H1 (cell line): ENCODE measurements around the gene SLC24A4. TPM values are rescaled to one million over a fixed set of nuclear protein-coding genes. Genes with fewer than 3 reads are reported as not detected.

Experiments used
- CTCF ChIA-PET: fragments of 300-600 bp; sonication (Branson Sonifier 250); formaldehyde crosslinking; loops from one replicate; lab custom pipeline; 2021; ENCODE audit not compliant: partially characterized antibody; lab: Charles Lee
- POLR2A ChIA-PET: fragments of 300-600 bp; sonication (Branson Sonifier 250); formaldehyde crosslinking; loops from one replicate; lab custom pipeline; 2021; ENCODE audit warnings: inconsistent platforms; ENCODE audit not compliant: partially characterized antibody; lab: Charles Lee
- DNase-seq, 2 experiments: peaks; one replicate each; pipeline versions ENCODE4 v3.0.0 to v3.0.0-alpha.2; 2010 to 2022; ENCODE audit warnings: low spot score in 2 of 2, low read depth in 1 of 2, mixed read lengths in 1 of 2
- FAIRE-seq: peaks from 2 replicates; lab custom pipeline; 2011; peaks lifted over from hg19 to GRCh38; lab: Jason Lieb, UNC
- H2AFZ ChIP-seq: 2 replicates; pipeline ENCODE4 v1.8.1; 2012; ENCODE audit warnings: low read length, inconsistent platforms
- H2AK5ac ChIP-seq: 2 replicates; pipeline ENCODE4 v1.6.1; 2013; ENCODE audit warnings: low read depth, low read length
- H2BK120ac ChIP-seq: replicated peaks from 2 replicates; pipeline ENCODE3; 2013; ENCODE audit warnings: low read depth, low read length, inconsistent platforms
- H2BK12ac ChIP-seq: 2 replicates; pipeline ENCODE4 v1.6.1; 2013; ENCODE audit warnings: low read depth, low read length
- H2BK15ac ChIP-seq: 2 replicates; pipeline ENCODE4 v1.6.1; 2013; ENCODE audit warnings: low read length
- H2BK20ac ChIP-seq: 2 replicates; pipeline ENCODE4 v1.6.1; 2013; ENCODE audit warnings: low read length
- H2BK5ac ChIP-seq: 2 replicates; pipeline ENCODE4 v1.6.1; 2013; ENCODE audit warnings: low read depth, low read length
- H3K14ac ChIP-seq: 2 replicates; pipeline ENCODE4 v1.6.1; 2013; ENCODE audit warnings: inconsistent platforms; ENCODE audit not compliant: insufficient read length
- H3K18ac ChIP-seq: 2 replicates; pipeline ENCODE4 v1.6.1; 2013; ENCODE audit warnings: low read length; ENCODE audit errors: extremely low read depth
- H3K23ac ChIP-seq: 2 replicates; pipeline ENCODE4 v1.6.1; 2013; ENCODE audit warnings: inconsistent platforms; ENCODE audit not compliant: insufficient read length
- H3K23me2 ChIP-seq: 2 replicates; pipeline ENCODE4 v1.6.1; 2013; ENCODE audit warnings: low read depth, low read length
- H3K27ac ChIP-seq: 2 replicates; pipeline ENCODE4 v1.6.1; 2011; ENCODE audit warnings: low read depth, low read length, inconsistent platforms
- H3K27me3 ChIP-seq, 4 experiments: replicated peaks in 1 of 4; 1 replicate in 1 of 4; 2 replicates in 3 of 4; pipeline versions ENCODE4 v1.6.1 to v1.8.1; 2011 to 2013; ENCODE audit warnings: low read length in 3 of 4, mild to moderate bottlenecking in 3 of 4, inconsistent platforms in 2 of 4, mixed read lengths in 2 of 4, moderate library complexity in 1 of 4; ENCODE audit not compliant: control insufficient read depth in 3 of 4, insufficient read depth in 3 of 4; ENCODE audit errors: extremely low read depth in 1 of 4
- H3K36me3 ChIP-seq, 4 experiments: 2 replicates each; pipeline versions ENCODE4 v1.6.1 to v1.8.1; 2011 to 2013; ENCODE audit warnings: mild to moderate bottlenecking in 4 of 4, low read length in 3 of 4, moderate library complexity in 2 of 4, control low read depth in 1 of 4, inconsistent platforms in 1 of 4; ENCODE audit not compliant: insufficient read depth in 4 of 4, control insufficient read depth in 2 of 4
- H3K4ac ChIP-seq: replicated peaks from 2 replicates; pipeline ENCODE3; 2013; ENCODE audit warnings: low read length, low read depth, mixed read lengths, inconsistent platforms; ENCODE audit not compliant: insufficient read length
- H3K4me1 ChIP-seq, 4 experiments: replicated peaks in 1 of 4; 1 replicate in 1 of 4; 2 replicates in 3 of 4; pipeline versions ENCODE4 v1.6.1 to v1.8.1; 2011 to 2013; ENCODE audit warnings: low read length in 3 of 4, inconsistent platforms in 2 of 4, mixed read lengths in 1 of 4; ENCODE audit not compliant: insufficient read depth in 4 of 4, control insufficient read depth in 3 of 4
- H3K4me2 ChIP-seq, 2 experiments: 2 replicates each; pipeline versions ENCODE4 v1.6.1 to v1.8.1; 2011 to 2013; ENCODE audit warnings: low read depth in 2 of 2, low read length in 2 of 2, control low read depth in 1 of 2, inconsistent platforms in 1 of 2, mild to moderate bottlenecking in 1 of 2; ENCODE audit not compliant: insufficient read depth in 1 of 2
- H3K4me3 ChIP-seq, 4 experiments: fragments of 200-600, 300-600 bp in 1 of 4; sonication (generic), shearing (Covaris generic), sonication (Bioruptor Twin) in 1 of 4; 2 replicates each; pipeline versions ENCODE4 v1.5.1 to v1.8.1; 2011 to 2016; ENCODE audit warnings: low read length in 4 of 4, low read depth in 3 of 4, control low read depth in 2 of 4, inconsistent platforms in 2 of 4, mild to moderate bottlenecking in 2 of 4, mixed read lengths in 1 of 4, moderate library complexity in 1 of 4; ENCODE audit not compliant: insufficient read depth in 2 of 4; ENCODE audit errors: extremely low read depth in 1 of 4
- H3K56ac ChIP-seq: replicated peaks from 2 replicates; pipeline ENCODE3; 2013; ENCODE audit warnings: low read depth, mild to moderate bottlenecking, mixed read lengths, low read length, inconsistent platforms; ENCODE audit not compliant: insufficient read length
- H3K79me1 ChIP-seq: 2 replicates; pipeline ENCODE4 v1.6.1; 2013; ENCODE audit warnings: low read depth, low read length, control low read depth
- H3K79me2 ChIP-seq, 2 experiments: 2 replicates each; pipeline versions ENCODE4 v1.6.1 to v1.8.1; 2012 to 2013; ENCODE audit warnings: low read length in 2 of 2, mild to moderate bottlenecking in 2 of 2, inconsistent platforms in 1 of 2; ENCODE audit not compliant: insufficient read depth in 2 of 2, control insufficient read depth in 1 of 2
- H3K9ac ChIP-seq, 4 experiments: replicated peaks in 1 of 4; 1 replicate in 1 of 4; 2 replicates in 3 of 4; pipeline versions ENCODE4 v1.6.1 to v1.8.1; 2011 to 2013; ENCODE audit warnings: low read depth in 3 of 4, low read length in 3 of 4, control low read depth in 2 of 4, mild to moderate bottlenecking in 2 of 4, moderate library complexity in 2 of 4, inconsistent platforms in 1 of 4; ENCODE audit errors: extremely low read depth in 1 of 4
- H3K9me3 ChIP-seq, 2 experiments: 2 replicates each; pipeline versions ENCODE4 v1.6.1 to v1.8.1; 2012 to 2013; ENCODE audit warnings: mild to moderate bottlenecking in 2 of 2, moderate library complexity in 2 of 2, control low read depth in 1 of 2, inconsistent platforms in 1 of 2, low read depth in 1 of 2, low read length in 1 of 2, mixed read lengths in 1 of 2; ENCODE audit not compliant: insufficient read depth in 2 of 2
- H4K20me1 ChIP-seq, 2 experiments: replicated peaks in 1 of 2; 2 replicates each; pipeline versions ENCODE3 to v1.8.1; 2011 to 2013; ENCODE audit warnings: inconsistent platforms in 2 of 2, low read length in 2 of 2, mild to moderate bottlenecking in 1 of 2; ENCODE audit not compliant: insufficient read depth in 2 of 2, control insufficient read depth in 1 of 2
- H4K5ac ChIP-seq: 2 replicates; pipeline ENCODE4 v1.6.1; 2013; ENCODE audit warnings: low read length, low read depth, mixed read lengths, inconsistent platforms; ENCODE audit not compliant: insufficient read length
- H4K8ac ChIP-seq: 2 replicates; pipeline ENCODE4 v1.8.0; 2013; ENCODE audit warnings: mild to moderate bottlenecking, moderate library complexity, low read length, inconsistent platforms; ENCODE audit not compliant: insufficient read depth; ENCODE audit errors: extremely low read depth
- H4K91ac ChIP-seq: replicated peaks from 2 replicates; pipeline ENCODE3; 2013; ENCODE audit warnings: low read length, mixed read lengths, inconsistent platforms; ENCODE audit not compliant: insufficient read length
- BCL11A ChIP-seq, 2 experiments: IDR thresholded peaks; one replicate each; pipeline ENCODE4 v1.6.1; 2011; ENCODE audit warnings: low read depth in 2 of 2, low read length in 2 of 2, mild to moderate bottlenecking in 2 of 2
- FOSL1 ChIP-seq: IDR thresholded peaks from 2 replicates; pipeline ENCODE4 v1.6.1; 2011; ENCODE audit warnings: mild to moderate bottlenecking, low read depth, low read length, moderate library complexity; ENCODE audit not compliant: insufficient read depth
- JUN ChIP-seq: IDR thresholded peaks from 2 replicates; pipeline ENCODE4 v1.6.1; 2011; ENCODE audit warnings: low read depth, mild to moderate bottlenecking, improper control_type of control experiment, low read length
- KDM5A ChIP-seq: fragments of 200-600 bp; IDR thresholded peaks from 2 replicates; pipeline ENCODE4 v1.7.1; 2012; ENCODE audit warnings: mild to moderate bottlenecking, low read length, inconsistent platforms, mixed read lengths
- NANOG ChIP-seq: IDR thresholded peaks from 2 replicates; pipeline ENCODE4 v1.6.1; 2011; ENCODE audit warnings: low read length, low read depth, mild to moderate bottlenecking, inconsistent platforms; ENCODE audit not compliant: insufficient read depth, poor library complexity, severe bottlenecking
- NRF1 ChIP-seq: IDR thresholded peaks from 2 replicates; pipeline ENCODE4 v1.6.1; 2011; ENCODE audit warnings: mild to moderate bottlenecking, low read depth, low read length, improper control_type of control experiment
- RAD21 ChIP-seq, 2 experiments: IDR thresholded peaks in 1 of 2; conservative IDR thresholded peaks in 1 of 2; 2 replicates each; pipeline ENCODE4 v1.6.1; 2011; ENCODE audit warnings: low read depth in 2 of 2, low read length in 2 of 2, improper control_type of control experiment in 1 of 2, inconsistent platforms in 1 of 2, mild to moderate bottlenecking in 1 of 2, moderate library complexity in 1 of 2
- SP4 ChIP-seq: IDR thresholded peaks from 2 replicates; pipeline ENCODE4 v1.6.1; 2012; ENCODE audit warnings: low read length, inconsistent platforms
- TEAD4 ChIP-seq: IDR thresholded peaks from 2 replicates; pipeline ENCODE4 v1.6.1; 2012; ENCODE audit warnings: low read depth, low read length, inconsistent platforms, mixed read lengths
- WGBS, 2 experiments: shearing (Covaris generic) in 1 of 2; methylation state at CpG; one replicate each; pipeline versions ENCODE4 v1.1.6 to v1.1.7; 2013 to 2015; ENCODE audit warnings: low lambda C conversion rate in 2 of 2, mixed read lengths in 2 of 2, inconsistent platforms in 1 of 2, low coverage in 1 of 2, missing lambda C conversion rate in 1 of 2; ENCODE audit not compliant: insufficient replicate concordance in 2 of 2, insufficient coverage in 1 of 2, insufficient read length in 1 of 2; ENCODE audit errors: extremely low coverage in 1 of 2, missing lambda C conversion rate in 1 of 2; 5-methylcytosine and 5-hydroxymethylcytosine counted together
- polyA plus RNA-seq, 7 experiments: library from polyadenylated mRNA; depleted of rRNA in 3 of 7; stranded (reverse) in 5 of 7; unstranded in 2 of 7; fragments of >200 nt in 5 of 7; fragments of 200-250 nt in 2 of 7; gene quantifications; 1 replicate in 5 of 7; 2 replicates in 1 of 7; 4 replicates in 1 of 7; pipeline versions ENCODE4 v1.2.1 to v1.2.3, GENCODE V29; 2011 to 2013; ENCODE audit warnings: missing spikeins in 2 of 7, mixed read lengths in 2 of 7
- total RNA-seq: library from RNA; stranded (reverse); fragmentation: NEBNext Ultra II Directional; extraction: Animal tissue kit (Norgen Biotek cat#: 25700); gene quantifications from 2 replicates; pipeline ENCODE4 v1.2.1, GENCODE V29; 2021
- TF ChIP-seq, protein P1 (sequence below): IDR thresholded peaks from 2 replicates; pipeline ENCODE4 v1.6.1; 2012; ENCODE audit warnings: low read length, inconsistent platforms

Gene SLC24A4
- total and polyA plus RNA-seq, 2 of the 8 experiments (the other 6 are each of a cell fraction or from before 2014, with no cell fraction given), result 0.27 to 0.89 TPM

DNA sequence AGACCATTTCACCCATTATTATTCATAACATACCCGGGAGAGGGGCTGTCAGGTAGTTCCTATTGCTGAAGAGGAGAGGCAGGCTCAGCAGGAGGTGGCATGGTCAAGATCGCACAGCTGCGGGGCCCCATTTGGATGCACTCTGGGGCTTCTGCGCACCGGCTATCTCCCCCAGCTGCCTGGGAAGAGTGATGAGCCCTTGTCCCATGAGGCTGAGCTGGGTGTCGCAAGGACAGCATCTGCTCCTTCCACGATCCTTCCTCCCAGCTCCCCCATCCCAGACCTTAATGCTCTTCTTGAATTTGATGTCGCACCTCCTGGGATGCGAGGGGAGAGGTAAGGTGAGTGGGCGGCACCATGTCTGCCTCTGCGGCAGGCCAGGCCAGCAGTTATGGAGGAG lies 62.6 kb downstream of the SLC24A4 start:
- 79% methylated on average over 11 of the region's 11 CpGs; no CpG with 5 or more reads in 1 of the 2 experiments for WGBS, 2 experiments
- Histone ChIP-seq H2BK120ac (no peak overlapping the region), H3K79me1 (no peaks in the 10 kb centered on the region), H2BK5ac (no peak overlapping the region), H2BK15ac (no peak overlapping the region), H3K23me2 (0 out of 2 replicates have a peak, but pooled peaks cover 2% of the 10 kb centered on the region), H3K4ac (no peak overlapping the region), H3K18ac (no peak overlapping the region), H3K4me2 (no peak overlapping the region), H2BK20ac (no peak overlapping the region), H3K14ac (no peak overlapping the region), H3K27me3 (no peaks in the 10 kb centered on the region), H4K20me1 (peaks cover 0 to 3% of the 10 kb centered on the region in 2 experiments), H3K23ac (no peak overlapping the region), H3K4me1 (peaks cover 0 to 13% (median 1%) of the 10 kb centered on the region in 4 experiments; a peak in 5 of 7 replicates), H3K4me3 (no peak overlapping the region), H3K9me3 (no peaks in the 10 kb centered on the region), H2BK12ac (0 out of 2 replicates have a peak overlapping the region, but pooled peaks have one; percentile 50), H4K8ac (no peak overlapping the region), H4K91ac (no peak overlapping the region), H3K56ac (no peak overlapping the region), H2AK5ac (no peak overlapping the region), H3K79me2 (no peaks in the 10 kb centered on the region), H3K9ac (no peak overlapping the region), H2AFZ (no peak overlapping the region), H3K36me3 (no peaks in the 10 kb centered on the region), H4K5ac (no peak overlapping the region), H3K27ac (no peak overlapping the region)
- FAIRE-seq (no peak), DNase-seq (no peak)
- POLR2A ChIA-PET, result interaction anchor here (1.2 kb wide), 1 partner anchor 9 kb away, joined by 4 read pairs; no protein-coding TSS in a partner anchor
- CTCF ChIA-PET, result interaction anchor here (1.0 to 1.9 kb wide), 3 partner anchors 11 to 177 kb away, joined by 3 to 6 read pairs (median 3); no protein-coding TSS in a partner anchor
- TF ChIP-seq FOSL1 (no peak), TEAD4 (no peak), NANOG (no peak), NRF1 (no peak), RAD21 (IDR thresholded peaks at IDR 0.05 in 1 of 2, conservative IDR thresholded peaks at IDR 0.05 in 1 of 2; ENCODE audit: low read depth in 2 of 2, low read length in 2 of 2) (no peak), BCL11A (IDR thresholded peaks at IDR 0.05; ENCODE audit: low read depth in 2 of 2, low read length in 2 of 2) (no peak), SP4 (no peak), JUN (no peak), KDM5A (no peak)
- TF ChIP-seq, protein P1, sequence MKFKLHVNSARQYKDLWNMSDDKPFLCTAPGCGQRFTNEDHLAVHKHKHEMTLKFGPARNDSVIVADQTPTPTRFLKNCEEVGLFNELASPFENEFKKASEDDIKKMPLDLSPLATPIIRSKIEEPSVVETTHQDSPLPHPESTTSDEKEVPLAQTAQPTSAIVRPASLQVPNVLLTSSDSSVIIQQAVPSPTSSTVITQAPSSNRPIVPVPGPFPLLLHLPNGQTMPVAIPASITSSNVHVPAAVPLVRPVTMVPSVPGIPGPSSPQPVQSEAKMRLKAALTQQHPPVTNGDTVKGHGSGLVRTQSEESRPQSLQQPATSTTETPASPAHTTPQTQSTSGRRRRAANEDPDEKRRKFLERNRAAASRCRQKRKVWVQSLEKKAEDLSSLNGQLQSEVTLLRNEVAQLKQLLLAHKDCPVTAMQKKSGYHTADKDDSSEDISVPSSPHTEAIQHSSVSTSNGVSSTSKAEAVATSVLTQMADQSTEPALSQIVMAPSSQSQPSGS, result no peak
